GM12878 (cell line): Measurements from ENCODE around the gene NUDT13. TPM values are rescaled to one million over a fixed set of nuclear protein-coding genes. Genes with fewer than 3 reads are reported as not detected.
A peak's percentile ranks its signal among the peaks of the same experiment; 100 is the strongest.

Source experiments
- ATAC-seq: fragments of 200-7000 bp; cut with Tn5 transposase; 3 replicates; pipeline ENCODE4 v1.9.1; 2020; ENCODE audit warnings: mild to moderate bottlenecking, moderate library complexity
- BruUV-seq: library from RNA; stranded (reverse); fragments of 400-500 nt; replicated peaks from 2 replicates; lab custom pipeline; 2021; lab: Mats Ljungman, UMichigan
- CTCF ChIA-PET: fragments of 300-600 bp; sonication (Branson Sonifier 250); formaldehyde crosslinking; extraction: SDS; loops from one replicate; lab custom pipeline; 2021; ENCODE audit warnings: inconsistent platforms; lab: Yijun Ruan, JAX
- POLR2A ChIA-PET: fragments of 350-600 bp; formaldehyde crosslinking; extraction: SDS; loops from one replicate; lab custom pipeline; 2021; ENCODE audit warnings: inconsistent platforms; lab: Charles Lee
- RAD21 ChIA-PET: fragments of 300-600 bp; sonication (Branson Sonifier 250); formaldehyde crosslinking; loops from one replicate; lab custom pipeline; 2023; ENCODE audit warnings: antibody characterized with exemption; ENCODE audit not compliant: unreplicated experiment; lab: Charles Lee
- SMC1A ChIA-PET: fragments of 300-600 bp; sonication (Branson Sonifier 250); formaldehyde crosslinking; loops from one replicate; lab custom pipeline; 2023; ENCODE audit not compliant: unreplicated experiment, uncharacterized antibody; lab: Charles Lee
- DNase-seq: peaks from one replicate; pipeline ENCODE4 v3.0.0-alpha.2; 2011; ENCODE audit warnings: low read depth, low spot score
- FAIRE-seq: peaks from 3 replicates; lab custom pipeline; 2011; peaks lifted over from hg19 to GRCh38; lab: Jason Lieb, UNC
- H2AFZ ChIP-seq: 2 replicates; pipeline ENCODE4 v1.6.0; 2011; ENCODE audit warnings: low read depth, low read length, control low read depth; ENCODE audit not compliant: control insufficient read depth
- H3K27ac ChIP-seq: 2 replicates; pipeline ENCODE4 v1.5.1; 2011; ENCODE audit warnings: control low read depth; ENCODE audit not compliant: control insufficient read depth, insufficient read depth
- H3K27me3 ChIP-seq, 2 experiments: replicated peaks in 1 of 2; 2 replicates each; pipeline versions ENCODE4 v1.6.0 to v1.6.1; 2011; ENCODE audit warnings: low read length in 1 of 2; ENCODE audit not compliant: control insufficient read depth in 2 of 2, insufficient read depth in 2 of 2
- H3K36me3 ChIP-seq, 2 experiments: 2 replicates each; pipeline ENCODE4 v1.5.1; 2011; ENCODE audit warnings: low read length in 1 of 2; ENCODE audit not compliant: control insufficient read depth in 2 of 2, insufficient read depth in 2 of 2
- H3K4me1 ChIP-seq: 2 replicates; pipeline ENCODE4 v1.6.1; 2011; ENCODE audit warnings: mild to moderate bottlenecking, low read length, moderate library complexity, mixed read lengths; ENCODE audit not compliant: control insufficient read depth, insufficient read depth
- H3K4me2 ChIP-seq: 2 replicates; pipeline ENCODE4 v1.6.0; 2011; ENCODE audit warnings: control low read depth; ENCODE audit not compliant: control insufficient read depth, insufficient read depth
- H3K4me3 ChIP-seq: fragments of 200-600 bp; sonication (generic); 2 replicates; pipeline ENCODE4 v1.5.1; 2016
- H3K79me2 ChIP-seq: 2 replicates; pipeline ENCODE4 v1.6.0; 2011; ENCODE audit warnings: low read length; ENCODE audit not compliant: control insufficient read depth, insufficient read depth
- H3K9ac ChIP-seq: 2 replicates; pipeline ENCODE4 v1.8.0; 2011; ENCODE audit warnings: low read length, control low read depth, mixed read lengths; ENCODE audit not compliant: control insufficient read depth, insufficient read depth
- H3K9me3 ChIP-seq: replicated peaks from 3 replicates; pipeline ENCODE4 v1.5.1; 2011; ENCODE audit warnings: mild to moderate bottlenecking, low read length; ENCODE audit not compliant: control insufficient read depth, insufficient read depth
- H4K20me1 ChIP-seq: 2 replicates; pipeline ENCODE4 v1.6.0; 2011; ENCODE audit not compliant: control insufficient read depth, insufficient read depth
- CHD1 ChIP-seq: IDR thresholded peaks from 2 replicates; pipeline ENCODE4 v1.6.1; 2012; ENCODE audit warnings: low read depth, low read length, improper control_type of control experiment
- DPF2 ChIP-seq: fragments of 450-650 bp; IDR thresholded peaks from 2 replicates; pipeline ENCODE4 v1.6.1; 2017; ENCODE audit warnings: mild to moderate bottlenecking
- GABPA ChIP-seq: IDR thresholded peaks from 2 replicates; pipeline ENCODE4 v1.6.1; 2014; ENCODE audit warnings: antibody characterized with exemption, low read depth, mild to moderate bottlenecking, inconsistent platforms
- MXI1 ChIP-seq: fragments of 150-350 bp; IDR thresholded peaks from 2 replicates; pipeline ENCODE4 v1.6.1; 2011; ENCODE audit warnings: low read depth, mild to moderate bottlenecking, inconsistent platforms, low read length, improper control_type of control experiment
- NRF1 ChIP-seq: conservative IDR thresholded peaks from 2 replicates; pipeline ENCODE4 v1.6.1; 2011; ENCODE audit warnings: mild to moderate bottlenecking, low read depth, low read length, improper control_type of control experiment
- SMAD1 ChIP-seq: fragments of 450-650 bp; IDR thresholded peaks from 2 replicates; pipeline ENCODE4 v1.6.1; 2018; ENCODE audit warnings: mild to moderate bottlenecking, low read depth; ENCODE audit not compliant: partially characterized antibody
- TCF12 ChIP-seq: IDR thresholded peaks from 2 replicates; pipeline ENCODE4 v1.6.1; 2011; ENCODE audit warnings: low read depth, mild to moderate bottlenecking, low read length
- ZNF207 ChIP-seq: fragments of 450-650 bp; IDR thresholded peaks from 2 replicates; pipeline ENCODE4 v1.6.1; 2014; ENCODE audit warnings: antibody characterized with exemption, mild to moderate bottlenecking, borderline replicate concordance
- ZNF24 ChIP-seq: fragments of 450-650 bp; IDR thresholded peaks from 2 replicates; pipeline ENCODE4 v1.6.1; 2017; ENCODE audit warnings: antibody characterized with exemption, mild to moderate bottlenecking
- WGBS: methylation state at CpG from one replicate; pipeline ENCODE4 v1.1.6; 2016; ENCODE audit warnings: low lambda C conversion rate; ENCODE audit not compliant: insufficient replicate concordance, insufficient coverage; ENCODE audit errors: missing lambda C conversion rate; 5-methylcytosine and 5-hydroxymethylcytosine counted together
- in situ Hi-C: fragments of 300-500 bp; cut with MboI; formaldehyde crosslinking; loops from 9 replicates; pipeline ENCODE4 v1.14.3; 2018; ENCODE audit warnings: mixed read lengths
- intact Hi-C: fragments of 100-400 bp; cut with micrococcal nuclease; formaldehyde crosslinking; loops from one replicate; pipeline ENCODE4 v1.14.2; 2022; ENCODE audit not compliant: unreplicated experiment
- polyA plus RNA-seq, 11 experiments: library from polyadenylated mRNA; depleted of rRNA in 4 of 11; unstranded in 6 of 11; stranded (reverse) in 5 of 11; fragments of >200 nt; fragmentation: Nextera tagmentation in 4 of 11; fragmentation: Illumina TruSeq in 1 of 11; extraction: Ambion mirVana in 4 of 11; extraction: Trizol in 1 of 11; gene quantifications; 1 replicate in 1 of 11; 2 replicates in 10 of 11; pipeline versions ENCODE4 v1.2.1 to v1.2.3, GENCODE V29; 2011 to 2016; ENCODE audit warnings: inconsistent platforms in 2 of 11, missing spikeins in 2 of 11, low read depth in 1 of 11
- total RNA-seq, 4 experiments: library from RNA; depleted of rRNA in 3 of 4; stranded (reverse); fragments of >200 nt in 3 of 4; fragmentation: Illumina TruSeq in 1 of 4; extraction: Trizol in 1 of 4; gene quantifications; 2 replicates each; pipeline versions ENCODE4 v1.2.1 to v1.2.3, GENCODE V29; 2013 to 2021
- TF ChIP-seq, protein P1 (sequence below): IDR thresholded peaks from 2 replicates; pipeline ENCODE4 v1.6.1; 2012; ENCODE audit warnings: low read depth, low read length, improper control_type of control experiment

Gene NUDT13
- total and polyA plus RNA-seq, 10 of the 15 experiments (the other 5 are each of a cell fraction or from before 2014, with no cell fraction given): 0.72 to 6.1 (median 1.9) TPM

- TF ChIP-seq TCF12 (no peak), NRF1 (no peak), MXI1 (peak; percentile 37; the same call in 1 of the 2 replicates), ZNF207 (no peak), SMAD1 (peak; percentile 49), CHD1 (peak; percentile 65; the same call in 1 of the 2 replicates)
- TF ChIP-seq, protein P1, sequence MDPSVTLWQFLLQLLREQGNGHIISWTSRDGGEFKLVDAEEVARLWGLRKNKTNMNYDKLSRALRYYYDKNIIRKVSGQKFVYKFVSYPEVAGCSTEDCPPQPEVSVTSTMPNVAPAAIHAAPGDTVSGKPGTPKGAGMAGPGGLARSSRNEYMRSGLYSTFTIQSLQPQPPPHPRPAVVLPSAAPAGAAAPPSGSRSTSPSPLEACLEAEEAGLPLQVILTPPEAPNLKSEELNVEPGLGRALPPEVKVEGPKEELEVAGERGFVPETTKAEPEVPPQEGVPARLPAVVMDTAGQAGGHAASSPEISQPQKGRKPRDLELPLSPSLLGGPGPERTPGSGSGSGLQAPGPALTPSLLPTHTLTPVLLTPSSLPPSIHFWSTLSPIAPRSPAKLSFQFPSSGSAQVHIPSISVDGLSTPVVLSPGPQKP: no peak
Observed at GRCh38 chr10:73117976-73118743, 7.9 kb downstream of the NUDT13 start (continued).

DNA sequence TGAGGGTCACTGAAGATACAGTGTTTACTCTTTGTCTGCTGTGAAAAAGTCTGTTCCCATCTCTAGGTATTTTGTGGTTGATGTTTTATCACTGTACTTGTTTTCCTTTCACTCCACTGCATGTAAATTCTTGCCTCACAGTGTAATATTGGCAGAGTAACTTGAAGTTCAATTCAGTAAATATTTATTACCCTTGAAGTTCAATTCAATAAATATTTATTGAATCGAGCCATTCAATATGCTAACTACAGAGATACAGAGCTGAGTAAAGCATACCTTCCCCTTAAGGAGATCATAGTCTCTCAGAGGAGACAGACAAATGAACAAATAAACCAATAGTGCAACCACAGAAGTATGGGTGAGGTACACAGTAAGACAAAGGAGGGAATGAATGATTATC is 9.2 kb downstream of the NUDT13 start:
- in situ Hi-C loops: no loop called here
- 100% methylated on average over 1 of the region's 1 CpG for WGBS
- BruUV-seq: no TSS peak
- Histone ChIP-seq H3K9ac (no peak overlapping the region), H3K9me3 (no peaks in the 10 kb centered on the region), H4K20me1 (no peaks in the 10 kb centered on the region), H3K4me3 (no peak overlapping the region), H3K36me3 (peaks cover 0 to 8% of the 10 kb centered on the region in 2 experiments; a peak in 1 of 4 replicates), H3K4me1 (peaks cover 20% of the 10 kb centered on the region), H3K27ac (peak overlapping the region; percentile 43), H3K27me3 (no peaks in the 10 kb centered on the region), H3K79me2 (no peaks in the 10 kb centered on the region), H3K4me2 (no peak overlapping the region), H2AFZ (no peak overlapping the region)
- ChIA-PET SMC1A (interaction anchor here (1.4 kb wide), 1 partner anchor 9 kb away, joined by 3 read pairs; the partner anchor contains the start of gene NUDT13), POLR2A (interaction anchor here (0.6 to 4.5 kb wide), 4 partner anchors 9 to 281 kb away, joined by 3 to 37 read pairs (median 4); partner anchors contain the start of genes NUDT13 and P4HA1), RAD21 (interaction anchor here (0.6 to 1.4 kb wide), 2 partner anchors 24 to 25 kb away, joined by 3 read pairs; no protein-coding TSS in a partner anchor), CTCF (interaction anchor here (0.9 to 2.0 kb wide), 3 partner anchors 9 to 40 kb away, joined by 3 to 14 read pairs (median 3); partner anchors contain the start of genes NUDT13 and P4HA1)
- ATAC-seq (no peak), DNase-seq (no peak), FAIRE-seq (no peak)
- intact Hi-C loops: no loop called here
- no peak for TF ChIP-seq DPF2
- no peak for TF ChIP-seq GABPA
- TF ChIP-seq ZNF24: peak; percentile 27; the same call in 1 of the 2 replicates
